H4 (cell line): ENCODE data around the gene PTPN1. TPM values are rescaled to one million over a fixed set of nuclear protein-coding genes. Genes with fewer than 3 reads are reported as not detected.

Experiments
- DNase-seq: peaks from one replicate; pipeline ENCODE4 v3.0.0-alpha.2; 2015; ENCODE audit warnings: low spot score
- total RNA-seq: library from RNA; depleted of rRNA; stranded (reverse); fragments of >200 nt; shearing (Covaris generic); gene quantifications from 2 replicates; pipeline ENCODE4 v1.2.3, GENCODE V29; 2014; rRNA removed

The PTPN1 gene
- total RNA-seq, 1 experiment from 2014 or later: 22.8 TPM

DNA sequence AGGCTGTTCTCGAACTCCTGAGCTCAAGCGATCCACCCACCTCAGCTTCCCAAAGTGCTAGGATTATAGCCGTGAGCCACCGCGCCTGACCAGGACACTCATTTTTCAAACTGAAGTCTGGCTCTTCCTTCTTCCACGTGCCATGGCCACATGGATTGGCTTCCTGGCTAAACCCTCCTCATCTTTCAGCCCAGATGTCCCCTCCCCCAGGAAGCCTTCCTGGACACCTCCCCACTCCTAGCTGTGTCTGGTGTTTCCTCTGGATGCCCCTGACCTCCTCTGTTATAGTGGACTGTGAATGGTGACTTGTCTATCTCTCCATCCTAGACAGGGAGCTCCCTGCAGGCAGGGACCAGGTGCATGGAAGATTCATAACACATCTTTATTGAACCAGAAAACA is 124.0 kb downstream of the PTPN1 start:
- DNase-seq: no peak

Other genes starting within 250 kb of the PTPN1 start
- 0.14 and 0.58 TPM in 2 replicates for gene RIPOR3, start 181.2 kb downstream of the PTPN1 start, total RNA-seq
- 1.6 and 3.3 TPM in 2 replicates for gene PARD6B, start 221.2 kb downstream of the PTPN1 start, total RNA-seq